Right ventricle myocardium superior (tissue), 1 donor: ENCODE measurements around the gene MEAK7. TPM values are rescaled to one million over a fixed set of nuclear protein-coding genes. Genes with fewer than 3 reads are reported as not detected.

Experiments used
- ATAC-seq: fragments of 200-7000 bp; cut with Tn5 transposase; one replicate; pipeline ENCODE4 v1.9.1; 2020; ENCODE audit warnings: mild to moderate bottlenecking; ENCODE audit not compliant: poor library complexity
- DNase-seq: peaks from one replicate; pipeline ENCODE4 v3.0.0-alpha.2; 2020
- intact Hi-C: fragments of 100-400 bp; cut with DNase I; formaldehyde crosslinking; loops from one replicate; pipeline ENCODE4 v1.11.2; 2022
- total RNA-seq: library from RNA; stranded (reverse); fragmentation: NEBNext Ultra II Directional; extraction: Animal tissue kit (Norgen Biotek cat#: 25700); gene quantifications from one replicate; pipeline ENCODE4 v1.2.1, GENCODE V29; 2021
- donor health status: DM: no; HTN: yes; CAD: no; lungs with severe emphysema.

The MEAK7 gene
- total RNA-seq, 1 donor from 2014 or later: 5.0 TPM

DNA sequence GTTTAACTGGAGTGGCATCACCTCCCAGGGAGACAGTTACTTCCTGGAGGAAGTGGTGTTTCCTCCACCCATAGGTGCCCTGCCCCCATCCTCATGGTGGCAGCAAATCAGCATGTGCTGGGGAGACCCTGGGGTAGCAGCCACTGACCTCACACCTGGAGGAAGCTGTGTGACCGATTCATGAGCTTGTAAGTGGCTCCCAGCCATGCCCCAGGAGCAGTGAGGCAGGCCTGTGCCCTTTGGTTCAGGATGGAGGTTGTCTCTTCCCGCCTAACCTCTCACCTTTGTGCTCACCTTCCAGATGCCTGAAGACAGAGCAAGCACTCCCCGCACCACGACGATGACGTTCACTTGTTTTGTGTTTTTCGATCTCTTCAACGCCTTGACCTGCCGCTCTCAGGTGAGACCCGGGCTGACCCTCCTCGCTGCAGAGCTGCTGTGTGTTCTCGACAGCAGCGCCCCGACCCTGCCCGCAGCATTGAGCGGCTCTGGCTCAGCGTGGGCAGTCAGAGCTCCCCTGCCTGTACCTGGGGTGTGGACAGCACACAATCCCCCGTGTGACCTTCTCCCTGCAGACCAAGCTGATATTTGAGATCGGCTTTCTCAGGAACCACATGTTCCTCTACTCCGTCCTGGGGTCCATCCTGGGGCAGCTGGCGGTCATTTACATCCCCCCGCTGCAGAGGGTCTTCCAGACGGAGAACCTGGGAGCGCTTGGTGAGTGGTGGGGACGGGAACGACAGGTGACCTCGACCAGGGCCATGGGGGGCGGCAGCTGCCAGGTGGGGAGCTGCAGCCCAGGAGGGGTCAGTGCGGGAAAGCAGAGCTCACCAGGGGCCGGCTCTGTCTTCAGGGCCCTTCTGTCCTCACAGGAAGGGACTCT lies 42.8 kb downstream of the MEAK7 start:
- ATAC-seq: no peak
- intact Hi-C loops: no loop called here
- DNase-seq: peak; percentile 34

DNA sequence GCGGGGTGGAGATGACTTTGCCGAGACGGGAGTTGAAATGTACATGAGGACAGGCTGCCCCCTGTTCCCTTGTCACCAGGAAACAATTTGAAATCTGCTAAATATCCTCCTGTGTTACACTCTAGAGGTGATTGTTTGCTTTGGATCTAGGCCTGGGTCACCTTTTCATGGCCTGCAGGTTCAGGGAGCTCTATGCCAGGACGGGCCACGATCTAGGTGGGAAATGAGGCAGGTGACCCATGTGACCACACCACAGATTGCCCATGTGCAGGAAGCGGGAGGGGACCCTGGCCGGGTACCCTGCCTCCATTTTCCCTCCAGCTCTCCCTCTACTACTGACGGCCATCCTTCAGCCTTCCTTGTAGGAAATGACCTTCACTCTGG lies 43.4 kb downstream of the MEAK7 start:
- DNase-seq (peak; percentile 27), ATAC-seq (no peak)
- intact Hi-C loops: no loop called here

DNA sequence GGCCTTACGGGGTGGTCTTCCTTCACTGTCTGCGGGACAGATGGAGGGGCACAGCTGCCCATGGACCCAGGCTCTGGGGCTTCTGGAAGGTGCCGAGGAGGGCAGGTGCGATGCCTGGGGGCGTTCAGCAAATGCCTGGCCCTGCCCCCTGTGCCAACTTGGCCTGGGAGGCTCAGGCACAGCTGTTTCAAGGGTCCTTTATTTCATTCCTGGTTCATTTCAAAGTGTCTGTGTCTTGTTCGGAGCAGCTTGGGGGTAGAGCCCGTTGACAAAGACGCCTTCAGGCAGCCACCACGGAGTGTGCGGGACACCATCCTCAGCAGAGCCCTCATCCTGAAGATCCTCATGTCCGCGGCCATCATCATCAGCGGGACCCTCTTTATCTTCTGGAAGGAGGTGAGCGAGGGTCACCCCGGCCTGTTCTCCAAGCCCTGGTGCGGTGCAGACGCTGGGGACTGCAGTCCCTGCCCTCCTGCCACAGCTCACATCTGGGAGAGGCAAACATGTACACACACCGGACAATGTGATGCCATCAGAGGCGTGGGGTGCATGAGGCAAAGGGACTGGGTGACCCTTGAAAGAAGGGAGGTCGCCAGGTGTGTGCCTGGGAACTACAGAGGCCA lies 43.9 kb downstream of the MEAK7 start:
- ATAC-seq (no peak), DNase-seq (peak; percentile 38)
- intact Hi-C loops: no loop called here

DNA sequence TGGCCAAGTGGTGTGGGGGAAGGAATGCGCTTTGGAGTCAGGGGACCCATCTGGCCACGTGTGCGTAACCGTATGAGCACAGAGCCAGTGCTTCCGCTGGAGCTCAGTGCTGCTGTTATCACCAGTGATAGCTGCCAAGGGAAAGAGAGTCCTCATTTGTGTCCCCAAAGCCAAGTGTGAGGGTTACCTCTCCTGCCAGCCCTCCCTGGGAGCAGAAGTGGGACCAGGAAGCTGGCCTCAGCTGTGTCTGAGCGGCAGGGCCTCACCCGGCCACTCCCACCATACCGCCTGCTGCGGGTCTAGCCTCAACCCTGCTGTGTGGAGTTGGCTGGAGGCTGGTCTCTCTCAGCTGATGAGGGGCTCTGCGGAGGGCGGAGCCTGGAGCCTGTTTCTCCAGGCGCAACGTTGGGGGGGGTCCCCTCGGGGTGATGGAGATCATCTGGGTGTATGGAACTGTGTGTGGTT lies 44.5 kb downstream of the MEAK7 start:
- intact Hi-C loops: no loop called here
- peak; percentile 27 for ATAC-seq
- DNase-seq: peak; percentile 34

DNA sequence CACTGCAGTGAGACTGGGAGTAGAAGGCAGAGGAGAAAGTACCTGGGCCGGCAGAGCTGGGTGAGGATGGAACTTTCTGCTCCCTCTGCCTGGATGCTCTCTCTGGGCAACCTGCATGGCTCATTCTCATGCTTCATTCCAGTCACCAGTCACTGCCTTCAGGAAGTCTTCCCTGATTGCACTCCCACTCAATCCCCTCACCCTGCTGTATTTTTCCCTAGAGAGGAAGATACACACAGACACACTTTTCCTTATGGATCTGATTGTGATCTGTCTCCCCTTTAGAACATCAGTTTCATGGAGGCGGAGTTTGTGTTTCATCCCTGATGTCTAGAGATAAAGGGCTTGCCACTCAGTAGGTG lies 44.9 kb downstream of the MEAK7 start:
- DNase-seq: no peak
- intact Hi-C loops: no loop called here
- no peak for ATAC-seq

DNA sequence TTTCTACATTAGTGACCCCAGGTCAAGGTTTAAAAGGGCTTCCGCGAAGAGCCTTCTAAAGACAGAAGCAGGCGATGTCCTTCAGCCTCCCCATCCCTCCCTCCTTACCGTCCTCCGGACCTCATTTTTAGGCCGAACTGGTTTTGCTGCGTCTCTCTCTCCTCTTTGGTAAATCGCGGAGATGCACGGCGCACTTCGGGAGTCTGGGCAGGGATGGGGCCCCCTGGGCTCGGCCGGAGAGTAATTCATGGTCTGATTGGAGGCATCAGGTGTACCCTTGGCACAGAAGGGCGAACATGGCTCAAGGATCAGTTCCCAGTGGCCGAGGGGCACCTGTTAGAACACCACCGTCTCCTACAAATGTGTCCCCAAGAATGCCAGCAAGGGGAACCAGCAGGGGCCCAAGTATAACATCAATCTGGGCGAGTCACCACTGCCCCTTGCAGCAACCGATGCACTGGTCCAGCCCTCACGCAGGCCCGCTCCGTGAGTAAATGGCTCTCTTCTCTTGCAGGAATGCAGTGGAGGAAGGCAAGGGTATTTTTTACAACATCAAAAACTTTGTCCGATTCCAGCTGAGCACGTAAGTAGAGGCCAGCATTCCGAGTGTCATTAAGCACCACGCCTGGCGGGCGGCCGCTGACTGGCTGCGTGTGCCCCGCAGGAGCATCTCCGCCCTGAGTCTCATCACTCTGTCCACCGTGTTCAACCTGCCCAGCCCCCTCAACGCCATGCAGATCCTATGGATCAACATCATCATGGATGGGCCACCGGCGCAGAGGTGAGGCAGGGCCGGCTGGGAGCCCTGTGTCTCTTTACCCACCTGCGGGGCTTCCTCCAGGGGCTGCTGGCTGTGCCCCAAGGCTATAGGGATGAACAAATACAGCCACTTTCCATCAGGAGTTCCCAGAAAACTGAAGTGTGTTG lies 45.6 kb downstream of the MEAK7 start:
- DNase-seq (peak; percentile 33), ATAC-seq (no peak)
- intact Hi-C loops: no loop called here

DNA sequence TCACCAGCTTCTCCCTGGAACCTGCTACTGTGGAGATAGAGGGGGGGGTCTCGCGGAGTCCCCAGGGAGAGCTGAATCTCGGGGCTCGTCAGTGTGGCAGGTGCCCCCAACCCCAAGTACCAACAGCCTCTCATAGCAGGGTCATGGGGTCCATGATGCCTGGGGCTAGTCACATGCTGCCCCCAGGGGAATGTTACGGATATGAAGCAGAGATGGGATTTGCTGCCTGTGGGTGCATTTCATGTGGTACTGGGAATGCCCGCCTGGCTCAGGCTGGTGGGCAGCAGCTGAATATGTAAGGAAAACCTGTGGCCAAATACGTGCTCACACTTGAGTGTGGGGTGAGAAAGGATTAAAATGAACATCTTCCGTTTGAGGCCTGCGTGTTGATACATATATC lies 49.4 kb downstream of the MEAK7 start:
- ATAC-seq: no peak
- no peak for DNase-seq
- intact Hi-C loops: no loop called here

Other genes with a start within 250 kb of the MEAK7 start
- gene WFDC1, start 209.8 kb downstream of the MEAK7 start, total RNA-seq: 1.4 TPM
- not detected for gene ATP2C2, start 136.1 kb downstream of the MEAK7 start, total RNA-seq
- gene COTL1, start 113.4 kb upstream of the MEAK7 start, total RNA-seq: 14.4 TPM
- 66.1 TPM for gene KLHL36, start 143.9 kb upstream of the MEAK7 start, total RNA-seq
- 70.6 TPM for gene USP10, start 195.3 kb upstream of the MEAK7 start, total RNA-seq